Measurements from ENCODE around the gene ARFIP2.
"Not testable (repeated sequence)": the region's sequence is repeated elsewhere in the genome, so short reads cannot be mapped to it uniquely, and the experiment has no call there.

ARFIP2 gene, protein sequence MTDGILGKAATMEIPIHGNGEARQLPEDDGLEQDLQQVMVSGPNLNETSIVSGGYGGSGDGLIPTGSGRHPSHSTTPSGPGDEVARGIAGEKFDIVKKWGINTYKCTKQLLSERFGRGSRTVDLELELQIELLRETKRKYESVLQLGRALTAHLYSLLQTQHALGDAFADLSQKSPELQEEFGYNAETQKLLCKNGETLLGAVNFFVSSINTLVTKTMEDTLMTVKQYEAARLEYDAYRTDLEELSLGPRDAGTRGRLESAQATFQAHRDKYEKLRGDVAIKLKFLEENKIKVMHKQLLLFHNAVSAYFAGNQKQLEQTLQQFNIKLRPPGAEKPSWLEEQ

GRCh38 chr11:6481012-6481923 is at the start of gene ARFIP2, which contains the start of gene TIMM10B:
TSS of gene ARFIP2 (minus strand) at chr11:6481331. CDS start at chr11:6480421, 910 bp downstream.
TSS of gene TIMM10B (plus strand) at chr11:6481501. CDS start at chr11:6481517, 16 bp downstream.
- DNase-seq, result peak; percentile 96

DNA sequence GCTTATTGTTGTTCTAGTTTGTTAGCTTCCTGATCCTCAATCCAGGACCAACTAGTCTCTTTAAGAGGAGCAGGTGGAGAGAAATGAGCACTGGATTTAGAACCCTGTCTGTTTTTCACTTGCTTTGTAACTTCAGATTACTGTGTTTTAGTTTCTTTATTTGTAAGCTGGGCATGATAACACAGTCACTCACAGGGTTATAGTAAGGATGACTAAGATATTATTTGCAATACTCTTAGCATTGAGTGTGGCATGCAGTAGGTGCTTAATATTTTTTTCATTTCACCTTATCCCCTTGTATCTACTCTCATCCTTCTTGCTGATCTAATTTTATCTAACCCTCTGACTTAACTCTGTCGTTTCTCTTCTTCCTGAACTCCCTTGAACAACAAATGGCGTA is 49.7 kb upstream of the ARFIP2 start:
- DNase-seq, result no peak

- DNase-seq, result no peak
Measured at GRCh38 chr11:6529266-6529665, 48.1 kb upstream of the ARFIP2 start.

DNA sequence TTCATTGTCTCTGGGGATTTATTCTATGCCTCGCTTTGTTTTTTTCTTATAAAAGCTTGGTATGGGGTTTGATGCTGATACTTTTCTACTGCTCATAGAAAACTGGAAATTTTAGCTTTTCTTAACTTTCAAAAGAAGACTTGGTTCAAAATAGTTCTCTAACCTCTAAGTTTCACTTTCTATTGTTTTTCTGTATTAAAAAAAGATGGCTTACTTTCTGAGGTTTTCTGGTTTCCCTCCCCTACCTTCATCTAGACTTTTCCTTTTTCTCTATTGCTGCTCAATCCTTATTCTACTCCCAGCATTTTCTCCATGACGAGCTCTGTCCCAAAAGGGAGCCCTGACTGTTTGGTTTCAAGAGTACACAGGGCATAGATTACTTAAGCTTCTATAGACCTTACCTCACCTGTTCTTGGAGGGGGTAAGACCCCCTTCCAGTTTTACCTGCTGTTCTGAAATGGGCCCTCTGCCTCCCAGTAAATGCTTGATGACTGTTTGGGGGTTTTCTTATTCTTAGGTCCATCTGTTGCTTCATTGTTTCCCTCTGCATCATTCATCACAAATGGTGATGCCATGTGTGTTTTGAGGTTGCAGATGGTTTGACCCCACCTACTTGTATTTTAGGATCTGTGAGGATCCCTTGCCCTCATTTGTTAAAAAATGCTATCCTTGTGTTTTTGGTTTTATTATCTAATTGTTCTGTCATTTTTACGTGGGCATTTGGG is 45.4 kb upstream of the ARFIP2 start:
- no peak for DNase-seq

DNA sequence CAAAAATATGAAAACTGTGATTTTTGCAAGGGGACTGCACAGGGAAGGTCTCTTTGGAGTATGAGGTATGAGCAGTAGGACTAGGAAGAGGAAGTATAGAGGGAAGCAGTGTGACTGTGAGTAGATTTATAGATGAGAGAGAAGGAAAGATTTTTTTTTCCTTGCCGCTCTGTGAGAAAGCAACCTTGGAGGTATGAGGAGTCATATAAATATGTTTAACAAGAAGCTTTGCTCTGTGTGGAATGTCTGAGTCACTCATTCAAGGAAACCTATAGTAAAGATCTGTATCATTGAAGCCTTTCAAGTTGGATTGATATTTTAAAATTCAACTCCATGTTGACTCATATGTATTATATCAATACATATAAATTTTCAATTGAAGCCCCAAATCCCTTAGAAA is 42.1 kb upstream of the ARFIP2 start:
- DNase-seq, result no peak

DNA sequence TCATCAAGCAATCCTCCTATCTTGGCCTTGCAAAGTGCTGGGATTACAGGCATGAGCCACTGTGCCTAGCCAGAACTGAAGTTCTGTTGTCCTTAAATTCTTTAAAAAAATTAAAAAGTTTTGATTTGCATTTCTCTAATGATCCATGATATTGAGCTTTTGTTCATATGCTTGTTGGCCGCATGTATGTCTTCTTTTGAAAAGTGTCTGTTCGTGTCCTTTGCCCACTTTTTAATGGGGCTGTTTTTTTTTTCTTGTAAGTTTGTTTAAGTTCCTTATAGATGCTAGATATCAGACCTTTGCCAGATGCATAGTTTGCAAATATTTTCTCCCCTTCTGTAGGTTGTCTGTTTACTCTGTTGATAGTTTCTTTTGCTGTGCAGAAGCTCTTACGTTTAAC is 40.8 kb upstream of the ARFIP2 start:
- not testable (repeated sequence) for DNase-seq

- no peak for DNase-seq
Measured at GRCh38 chr11:6520265-6520664, 39.1 kb upstream of the ARFIP2 start.

GRCh38 chr11:6516865-6517264 is 35.7 kb upstream of the ARFIP2 start:
- DNase-seq, result no peak

- no peak for DNase-seq
Measured at GRCh38 chr11:6505577-6506240, 24.6 kb upstream of the ARFIP2 start.

- no peak for DNase-seq
Measured at GRCh38 chr11:6504166-6504565, 23.0 kb upstream of the ARFIP2 start.

DNA sequence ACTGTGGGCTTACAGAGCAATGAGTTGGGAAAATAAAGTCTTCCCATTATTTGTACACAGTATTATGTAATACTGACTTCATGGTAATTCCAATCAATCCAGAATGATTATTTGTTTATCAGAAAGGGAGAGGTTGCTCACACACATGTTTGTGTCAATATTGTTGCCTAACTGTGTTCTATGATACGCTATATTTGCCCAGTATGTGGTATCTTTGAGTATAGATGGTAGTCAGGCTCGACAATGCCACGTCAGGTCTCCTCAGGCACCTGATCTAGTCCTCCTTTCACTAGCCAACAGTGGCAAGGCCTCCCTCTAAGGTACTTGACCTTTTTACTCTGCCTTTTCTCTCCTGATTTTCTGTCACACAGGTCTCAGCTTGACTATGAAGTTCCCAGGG is 21.3 kb upstream of the ARFIP2 start:
- DNase-seq, result no peak

GRCh38 chr11:6498544-6498943 is 17.4 kb upstream of the ARFIP2 start:
- DNase-seq, result no peak

DNA sequence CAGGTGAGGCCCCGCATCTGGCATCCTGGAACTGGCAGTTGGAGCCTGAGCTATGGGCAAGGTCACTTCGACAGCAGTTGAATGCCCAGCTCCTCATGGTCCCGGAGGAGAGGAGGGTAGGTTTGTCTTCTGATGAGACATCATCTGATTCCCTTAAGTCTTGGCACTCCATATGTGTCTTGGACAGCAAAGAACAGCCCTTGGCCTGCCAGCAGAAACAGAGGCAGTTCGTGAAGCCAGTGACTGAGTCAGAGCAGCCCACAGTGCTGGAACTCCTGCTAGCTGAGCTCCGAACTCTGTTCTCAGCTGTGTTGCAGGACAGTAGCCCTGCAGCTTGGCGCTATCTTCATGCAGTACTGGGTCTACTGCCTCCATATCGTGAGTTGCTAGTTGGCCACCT is 17.0 kb upstream of the ARFIP2 start:
- DNase-seq, result no peak

- no peak for DNase-seq
Measured at GRCh38 chr11:6497069-6497839, 16.1 kb upstream of the ARFIP2 start, which contains the start of gene DNHD1. TSS of gene DNHD1 (plus strand) at chr11:6497280. CDS start at chr11:6498216, 936 bp downstream.

- DNase-seq, result no peak
Measured at GRCh38 chr11:6489306-6489705, 8.2 kb upstream of the ARFIP2 start.

DNA sequence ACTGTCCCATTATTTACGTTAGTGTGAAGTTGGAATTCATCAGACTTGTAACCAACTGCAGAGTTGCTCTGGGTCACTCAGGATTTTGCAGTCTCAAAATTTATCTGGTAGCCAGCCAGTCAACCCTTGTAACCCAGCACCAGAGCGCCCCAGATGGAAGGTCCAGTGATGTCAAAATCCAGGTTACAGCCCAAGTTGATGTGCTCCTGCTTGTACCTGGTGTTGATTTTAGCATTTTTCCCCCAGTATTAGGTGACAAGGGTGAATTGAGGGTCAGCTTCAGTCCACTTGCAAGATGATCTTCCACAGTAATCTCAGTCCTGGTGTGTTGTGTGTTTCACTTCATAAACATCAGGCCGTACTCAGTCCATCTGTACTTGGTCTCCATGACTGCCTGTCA is 7.7 kb upstream of the ARFIP2 start:
- no peak for DNase-seq

- DNase-seq, result no peak
Measured at GRCh38 chr11:6488342-6488741, 7.2 kb upstream of the ARFIP2 start.

DNA sequence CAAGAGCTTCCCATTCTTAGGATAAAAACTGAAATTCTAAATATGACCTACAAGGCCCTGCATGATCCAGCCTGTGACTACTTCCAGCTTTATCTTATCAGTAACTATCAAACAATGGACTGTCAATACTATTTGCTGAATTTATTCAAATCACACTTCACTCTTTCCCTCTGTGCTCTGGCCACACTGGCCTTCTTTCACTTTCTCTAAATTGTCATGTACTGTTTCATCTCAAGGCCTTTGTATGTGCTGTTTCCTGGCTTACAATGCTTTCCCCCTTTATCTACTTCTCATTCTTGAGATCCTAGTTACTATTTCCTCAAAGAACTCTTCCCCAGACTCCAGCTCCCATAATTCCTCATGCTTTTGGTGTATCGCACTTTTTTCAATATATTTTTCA is 5.8 kb upstream of the ARFIP2 start:
- no peak for DNase-seq

- no peak for DNase-seq
Measured at GRCh38 chr11:6486256-6486655, 5.1 kb upstream of the ARFIP2 start.

DNA sequence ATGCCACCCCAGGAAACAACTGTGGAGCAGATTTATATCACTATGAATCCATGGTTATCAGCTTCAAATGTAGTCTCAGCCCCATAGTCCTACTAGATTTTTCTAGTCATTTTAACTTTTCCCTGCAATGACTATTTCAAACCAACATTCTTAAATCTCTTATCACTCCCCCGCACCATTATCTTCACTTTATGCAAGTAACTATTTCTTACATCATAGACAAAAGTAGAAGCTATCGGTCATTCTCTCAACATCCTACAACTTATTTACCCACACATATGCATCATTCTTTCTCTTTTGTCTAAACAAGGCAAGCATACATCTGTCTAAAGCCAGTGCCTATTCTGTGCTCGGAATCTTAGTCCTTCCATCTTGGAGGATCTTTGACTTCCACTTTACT is 4.5 kb upstream of the ARFIP2 start:
- no peak for DNase-seq

DNA sequence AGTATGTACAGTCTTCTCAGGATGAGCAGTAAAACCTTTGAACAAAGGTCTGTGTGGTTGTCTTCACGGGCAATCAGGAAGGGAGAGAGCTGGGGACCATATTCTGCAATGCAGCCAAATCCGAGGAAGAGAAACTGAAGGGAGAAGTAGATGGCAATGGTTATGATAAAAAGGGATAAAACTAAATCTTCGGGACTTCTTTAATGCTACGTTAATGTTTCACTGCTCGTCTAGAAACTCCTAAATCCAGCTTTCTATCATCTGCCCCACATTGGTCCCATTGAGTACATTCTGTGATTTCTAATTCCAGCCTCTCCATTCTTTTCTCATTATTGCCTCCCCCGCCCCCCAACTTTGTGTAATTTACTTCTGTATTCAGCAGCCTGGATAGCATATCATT is 1.9 kb upstream of the ARFIP2 start:
- DNase-seq, result no peak

DNA sequence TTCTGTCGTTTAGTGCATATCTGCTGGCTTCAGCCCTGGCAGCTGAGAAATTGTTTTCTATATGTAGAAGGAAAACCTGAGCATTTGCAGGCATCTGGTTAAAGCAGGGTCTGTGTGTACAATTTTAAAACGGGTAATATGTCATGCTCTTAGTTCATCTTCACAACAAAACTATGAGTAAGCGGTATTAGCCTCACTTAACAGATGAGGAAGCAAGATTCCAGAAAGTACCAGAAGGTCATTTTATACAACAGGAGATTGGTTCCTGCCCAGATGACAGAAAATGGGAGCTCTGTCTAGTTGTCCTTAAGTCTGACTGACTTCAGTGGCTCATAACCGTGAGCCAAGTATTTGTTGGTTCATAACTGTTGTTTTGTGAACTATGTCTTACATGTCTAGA is 1.3 kb upstream of the ARFIP2 start:
- DNase-seq, result no peak
